ENCODE results near the gene PSMG3. TPM values are rescaled to one million over a fixed set of nuclear protein-coding genes. Genes with fewer than 3 reads are reported as not detected.

PSMG3 gene
- total RNA-seq, 1 donor from 2014 or later: 35.2 TPM

- no peak for DNase-seq (ENCODE audit: extremely low spot score, unreplicated experiment)
- Mint-ChIP-seq H3K4me1 (ENCODE audit: unreplicated experiment) (peaks cover 13% of the 10 kb centered on the region), H3K27me3 (peaks cover 29% of the 10 kb centered on the region), H3K9me3 (no peaks in the 10 kb centered on the region), H3K27ac (no peak overlapping the region), H3K4me3 (no peak overlapping the region), H3K36me3 (no peaks in the 10 kb centered on the region)
- no peak for TF ChIP-seq CTCF (conservative IDR thresholded peaks at IDR 0.05)
Observed at GRCh38 chr7:1610678-1611302, 41.0 kb upstream of the PSMG3 start.

- Mint-ChIP-seq H3K9me3 (no peaks in the 10 kb centered on the region), H3K27me3 (peaks cover 26% of the 10 kb centered on the region), H3K4me1 (ENCODE audit: unreplicated experiment) (peaks cover 13% of the 10 kb centered on the region), H3K36me3 (no peaks in the 10 kb centered on the region), H3K27ac (no peak overlapping the region), H3K4me3 (no peak overlapping the region)
- no peak for DNase-seq (ENCODE audit: extremely low spot score, unreplicated experiment)
- TF ChIP-seq CTCF (conservative IDR thresholded peaks at IDR 0.05): no peak
Observed at GRCh38 chr7:1610013-1610677, 40.3 kb upstream of the PSMG3 start.

GRCh38 chr7:1609023-1609422 lies 39.2 kb upstream of the PSMG3 start:
- no peaks in the 10 kb centered on the region for H3K36me3 Mint-ChIP-seq
- H3K9me3 Mint-ChIP-seq: no peaks in the 10 kb centered on the region
- TF ChIP-seq CTCF (conservative IDR thresholded peaks at IDR 0.05): no peak
- H3K27ac Mint-ChIP-seq: no peak overlapping the region
- DNase-seq (ENCODE audit: extremely low spot score, unreplicated experiment): no peak
- H3K4me1 Mint-ChIP-seq (ENCODE audit: unreplicated experiment): peaks cover 13% of the 10 kb centered on the region
- H3K27me3 Mint-ChIP-seq: peaks cover 17% of the 10 kb centered on the region
- no peak overlapping the region for H3K4me3 Mint-ChIP-seq

- Mint-ChIP-seq H3K4me3 (no peak overlapping the region), H3K27ac (no peak overlapping the region), H3K4me1 (ENCODE audit: unreplicated experiment) (peaks cover 13% of the 10 kb centered on the region), H3K36me3 (no peaks in the 10 kb centered on the region), H3K27me3 (peaks cover 17% of the 10 kb centered on the region), H3K9me3 (no peaks in the 10 kb centered on the region)
- no peak for TF ChIP-seq CTCF (conservative IDR thresholded peaks at IDR 0.05)
- DNase-seq (ENCODE audit: extremely low spot score, unreplicated experiment): no peak
Observed at GRCh38 chr7:1608318-1608717, 38.5 kb upstream of the PSMG3 start.

GRCh38 chr7:1607696-1608095 lies 37.9 kb upstream of the PSMG3 start:
- peaks cover 13% of the 10 kb centered on the region for H3K4me1 Mint-ChIP-seq (ENCODE audit: unreplicated experiment)
- no peak for TF ChIP-seq CTCF (conservative IDR thresholded peaks at IDR 0.05)
- H3K27me3 Mint-ChIP-seq: peaks cover 17% of the 10 kb centered on the region

More at GRCh38 chr7:1607696-1608095, 37.9 kb upstream of the PSMG3 start:
- no peak overlapping the region for H3K27ac Mint-ChIP-seq
- no peaks in the 10 kb centered on the region for H3K36me3 Mint-ChIP-seq
- no peak for DNase-seq (ENCODE audit: extremely low spot score, unreplicated experiment)
- H3K9me3 Mint-ChIP-seq: no peaks in the 10 kb centered on the region
- H3K4me3 Mint-ChIP-seq: no peak overlapping the region
